IPS-11a (cell line): ENCODE measurements around the gene GNAT3.

ENCODE experiments used
- H3K4me3 ChIP-seq: one replicate; pipeline ENCODE4 v1.5.1; 2013; ENCODE audit warnings: low read depth, low read length, control low read depth

Gene GNAT3

GRCh38 chr7:80428161-80429054, 83.5 kb downstream of the GNAT3 start:
- no peak overlapping the region for H3K4me3 ChIP-seq

- no peak overlapping the region for H3K4me3 ChIP-seq
Observed at GRCh38 chr7:80427218-80427617, 84.6 kb downstream of the GNAT3 start.

- H3K4me3 ChIP-seq: no peak overlapping the region
Observed at GRCh38 chr7:80420876-80421275, 91.0 kb downstream of the GNAT3 start.

- H3K4me3 ChIP-seq: no peak overlapping the region
Observed at GRCh38 chr7:80417211-80417793, 94.6 kb downstream of the GNAT3 start.

GRCh38 chr7:80415522-80415921, 96.3 kb downstream of the GNAT3 start:
- H3K4me3 ChIP-seq: no peak overlapping the region

GRCh38 chr7:80415114-80415513, 96.8 kb downstream of the GNAT3 start:
- H3K4me3 ChIP-seq: no peak overlapping the region

GRCh38 chr7:80414331-80414730, 97.5 kb downstream of the GNAT3 start:
- no peak overlapping the region for H3K4me3 ChIP-seq

- H3K4me3 ChIP-seq: no peak overlapping the region
Observed at GRCh38 chr7:80413383-80413945, 98.4 kb downstream of the GNAT3 start.

GRCh38 chr7:80412842-80413241, 99.0 kb downstream of the GNAT3 start:
- H3K4me3 ChIP-seq: no peak overlapping the region

- H3K4me3 ChIP-seq: no peak overlapping the region
Observed at GRCh38 chr7:80411621-80412020, 100.2 kb downstream of the GNAT3 start.

- H3K4me3 ChIP-seq: no peak overlapping the region
Observed at GRCh38 chr7:80410081-80410480, 101.8 kb downstream of the GNAT3 start.
